Smooth muscle cell (in vitro differentiated cells): ENCODE results near the gene COL4A2. TPM values are rescaled to one million over a fixed set of nuclear protein-coding genes. Genes with fewer than 3 reads are reported as not detected.

Experiments used
- DNase-seq: peaks from one replicate; lab custom pipeline; 2025; ENCODE audit not compliant: unreplicated experiment; lab: John Stamatoyannopoulos, UW
- H2AFZ ChIP-seq: fragments of 200-600 bp; sonication (generic); 2 replicates; pipeline ENCODE4 v1.6.0; 2016; ENCODE audit warnings: antibody characterized with exemption, low read depth, mild to moderate bottlenecking
- H3F3A ChIP-seq: fragments of 200-600 bp; sonication (generic); 2 replicates; pipeline ENCODE4 v1.6.0; 2017; ENCODE audit warnings: antibody characterized with exemption, low read depth
- H3K27ac ChIP-seq: fragments of 200-600 bp; sonication (generic); 2 replicates; pipeline ENCODE4 v1.5.1; 2016; ENCODE audit warnings: low read depth, mild to moderate bottlenecking
- H3K27me3 ChIP-seq: fragments of 200-600 bp; sonication (generic); 2 replicates; pipeline ENCODE4 v1.6.1; 2016; ENCODE audit warnings: low read depth, mild to moderate bottlenecking
- H3K36me3 ChIP-seq: fragments of 200-600 bp; sonication (generic); 2 replicates; pipeline ENCODE4 v1.5.1; 2016; ENCODE audit warnings: low read depth
- H3K4me1 ChIP-seq: fragments of 200-600 bp; sonication (generic); 2 replicates; pipeline ENCODE4 v1.5.1; 2016; ENCODE audit warnings: low read depth
- H3K4me2 ChIP-seq: fragments of 200-600 bp; sonication (generic); 2 replicates; pipeline ENCODE4 v1.6.0; 2016; ENCODE audit warnings: mild to moderate bottlenecking
- H3K4me3 ChIP-seq: fragments of 200-600 bp; sonication (generic); 2 replicates; pipeline ENCODE4 v1.5.1; 2016; ENCODE audit warnings: mild to moderate bottlenecking
- H3K79me2 ChIP-seq: fragments of 200-600 bp; sonication (generic); 2 replicates; pipeline ENCODE4 v1.6.0; 2016; ENCODE audit warnings: low read depth, mild to moderate bottlenecking
- H3K9ac ChIP-seq: fragments of 200-600 bp; sonication (generic); 2 replicates; pipeline ENCODE4 v1.6.0; 2016; ENCODE audit warnings: low read depth
- H3K9me3 ChIP-seq: fragments of 200-600 bp; sonication (generic); replicated peaks from 2 replicates; pipeline ENCODE4 v1.5.1; 2016; ENCODE audit warnings: low read depth
- H4K20me1 ChIP-seq: fragments of 200-600 bp; sonication (generic); 2 replicates; pipeline ENCODE4 v1.6.0; 2016; ENCODE audit warnings: low read depth
- CTCF ChIP-seq: fragments of 200-600 bp; sonication (generic); IDR thresholded peaks from 2 replicates; pipeline ENCODE4 v1.5.1; 2017; ENCODE audit warnings: borderline replicate concordance, mild to moderate bottlenecking, antibody characterized with exemption; ENCODE audit not compliant: insufficient read depth, poor library complexity, severe bottlenecking
- WGBS: methylation state at CpG from one replicate; pipeline ENCODE4 v1.1.7; 2016; ENCODE audit warnings: low lambda C conversion rate; 5-methylcytosine and 5-hydroxymethylcytosine counted together
- polyA plus RNA-seq: library from polyadenylated mRNA; unstranded; fragments of >200 nt; fragmentation: Nextera tagmentation; extraction: Ambion mirVana; gene quantifications from 2 replicates; pipeline ENCODE4 v1.2.1, GENCODE V29; 2016
- total RNA-seq: library from RNA; depleted of rRNA; stranded (reverse); fragments of >200 nt; gene quantifications from 2 replicates; pipeline ENCODE4 v1.2.3, GENCODE V29; 2014

COL4A2 gene
- total and polyA plus RNA-seq, 2 experiments from 2014 or later, result 1,456 to 2,786 TPM

DNA sequence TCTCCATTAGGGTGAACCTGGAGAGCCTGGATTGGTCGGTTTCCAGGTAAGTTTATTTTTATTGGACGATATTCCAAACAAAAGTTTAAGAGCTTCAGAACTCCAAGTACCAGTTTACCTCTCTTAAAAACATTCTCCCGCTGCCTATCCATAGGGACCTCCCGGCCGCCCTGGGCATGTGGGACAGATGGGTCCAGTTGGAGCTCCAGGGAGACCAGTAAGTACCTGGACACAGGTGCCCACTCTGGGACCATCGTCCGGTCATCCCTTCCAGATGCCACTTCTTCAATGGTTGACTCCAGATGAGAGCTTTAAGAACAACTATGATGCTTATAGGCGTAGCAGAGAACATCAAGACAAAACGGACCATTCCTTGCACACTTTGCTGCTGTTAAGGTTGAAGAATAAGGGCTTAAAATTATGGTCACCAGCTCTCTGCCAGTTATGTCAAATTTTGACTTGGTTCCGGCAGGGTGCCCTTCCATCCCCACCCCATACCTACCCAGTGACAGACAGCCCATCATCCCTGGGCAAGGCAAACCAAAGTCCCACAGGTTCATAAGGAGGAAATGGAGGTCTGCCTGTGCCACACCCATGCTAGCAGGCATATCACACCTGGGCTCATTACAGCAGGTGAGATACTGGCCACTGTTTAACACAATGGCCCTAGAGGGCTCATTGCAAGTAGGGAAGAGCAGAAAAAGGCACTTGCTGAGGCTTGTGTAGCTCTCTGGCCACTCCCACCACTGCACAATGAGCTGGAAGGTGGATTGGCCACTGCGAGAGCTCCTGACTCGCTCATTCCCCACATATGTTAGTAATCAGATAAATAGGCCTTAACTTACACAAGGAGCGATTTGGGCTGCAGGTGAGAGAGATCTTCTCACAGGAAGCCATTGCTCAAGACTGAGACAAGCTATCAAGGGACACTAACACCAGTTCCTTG is 123.6 kb downstream of the COL4A2 start:
- H2AFZ ChIP-seq, result no peak overlapping the region
- H4K20me1 ChIP-seq, result peaks cover 5% of the 10 kb centered on the region
- H3K36me3 ChIP-seq, result peaks cover 66% of the 10 kb centered on the region
- no peak for TF ChIP-seq CTCF
- WGBS, result 98% methylated on average over 13 of the region's 13 CpGs
- peaks cover 87% of the 10 kb centered on the region for H3F3A ChIP-seq
- peak overlapping the region; percentile 20 for H3K27ac ChIP-seq
- no peak overlapping the region for H3K9ac ChIP-seq
- H3K79me2 ChIP-seq, result peaks cover 42% of the 10 kb centered on the region
- no peaks in the 10 kb centered on the region for H3K27me3 ChIP-seq
- H3K4me1 ChIP-seq, result no peaks in the 10 kb centered on the region
- DNase-seq, result no peak
- H3K4me2 ChIP-seq, result no peak overlapping the region
- no peak overlapping the region for H3K4me3 ChIP-seq
- no peaks in the 10 kb centered on the region for H3K9me3 ChIP-seq

DNA sequence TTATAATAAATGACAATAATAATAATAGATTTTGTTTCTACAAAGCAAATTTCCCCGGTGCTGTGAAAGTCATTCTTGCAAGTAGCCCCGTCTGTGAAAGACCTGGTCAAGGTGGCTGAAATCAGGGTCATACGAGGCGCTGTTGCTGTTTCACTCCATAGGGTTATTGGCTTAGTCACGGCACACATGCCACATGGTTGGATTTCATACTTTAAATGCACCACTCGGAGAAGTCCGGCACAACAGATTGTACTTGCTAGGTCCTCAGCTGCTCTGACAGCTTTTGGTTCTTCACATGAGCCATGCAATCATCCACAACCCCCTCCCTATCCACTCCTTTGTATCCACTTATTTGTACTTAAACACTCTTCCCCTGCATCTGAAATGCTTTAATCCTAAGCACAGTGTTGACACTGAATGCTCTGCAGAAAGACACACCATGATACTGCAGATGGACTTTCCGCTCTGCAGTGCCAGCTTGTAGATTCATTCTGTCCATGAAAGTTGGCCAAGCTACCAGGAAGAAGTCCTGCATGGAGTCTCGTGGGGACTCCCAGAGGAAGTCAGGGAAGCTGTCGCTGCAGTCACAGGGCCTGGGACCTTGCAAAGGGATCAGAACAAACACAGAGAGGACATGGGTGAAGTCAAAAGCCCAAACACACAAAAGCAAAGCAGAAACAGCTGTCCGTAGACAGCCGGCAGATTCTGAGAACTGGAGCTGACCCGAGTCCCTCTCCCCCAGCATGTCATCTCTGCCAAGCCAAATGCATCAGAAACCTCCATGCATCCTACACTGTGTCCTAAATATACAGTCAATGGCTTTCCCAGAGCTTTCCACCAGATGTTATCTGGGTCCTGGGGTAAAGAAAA is 124.6 kb downstream of the COL4A2 start:
- H3K36me3 ChIP-seq, result peaks cover 69% of the 10 kb centered on the region
- H3K4me3 ChIP-seq, result no peak overlapping the region
- H3K27me3 ChIP-seq, result no peaks in the 10 kb centered on the region
- H4K20me1 ChIP-seq, result peaks cover 5% of the 10 kb centered on the region
- TF ChIP-seq CTCF, result no peak
- no peaks in the 10 kb centered on the region for H3K4me1 ChIP-seq
- H2AFZ ChIP-seq, result no peak overlapping the region
- H3K9me3 ChIP-seq, result no peaks in the 10 kb centered on the region
- no peak overlapping the region for H3K4me2 ChIP-seq
- WGBS, result 90% methylated on average over 13 of the region's 13 CpGs
- peaks cover 84% of the 10 kb centered on the region for H3F3A ChIP-seq
- no peak for DNase-seq
- H3K9ac ChIP-seq, result no peak overlapping the region
- peak overlapping the region; percentile 20 for H3K27ac ChIP-seq
- peaks cover 38% of the 10 kb centered on the region for H3K79me2 ChIP-seq

- 91% methylated on average over 3 of the region's 3 CpGs for WGBS
- TF ChIP-seq CTCF, result no peak
- H3K79me2 ChIP-seq, result peaks cover 29% of the 10 kb centered on the region
- peaks cover 84% of the 10 kb centered on the region for H3F3A ChIP-seq
- H3K9ac ChIP-seq, result no peak overlapping the region
- H4K20me1 ChIP-seq, result peaks cover 5% of the 10 kb centered on the region
- H3K4me1 ChIP-seq, result no peaks in the 10 kb centered on the region
- peaks cover 74% of the 10 kb centered on the region for H3K36me3 ChIP-seq
- no peaks in the 10 kb centered on the region for H3K27me3 ChIP-seq
- H3K27ac ChIP-seq, result peak overlapping the region; percentile 8
- H3K4me2 ChIP-seq, result no peak overlapping the region
- DNase-seq, result no peak
- H3K4me3 ChIP-seq, result no peak overlapping the region
- no peaks in the 10 kb centered on the region for H3K9me3 ChIP-seq
- H2AFZ ChIP-seq, result no peak overlapping the region
These were observed 125.4 kb downstream of the COL4A2 start for GRCh38 chr13:110432522-110432921.
